Endothelial cell of hepatic sinusoid (primary cell): ENCODE measurements around the gene PVR.
"Not testable (repeated sequence)": the region's sequence is repeated elsewhere in the genome, so short reads cannot be mapped to it uniquely, and the experiment has no call there.

Experiments
- in situ Hi-C: cut with HindIII; loops from 2 replicates; pipeline ENCODE4 v1.10.0; 2017; ENCODE audit warnings: low sequenced_read_pairs

The PVR gene

GRCh38 chr19:44643605-44644401, at the start of gene PVR:
PVR (plus strand) TSS chr19:44643910; CDS start chr19:44644097, 187 bp downstream.
- in situ Hi-C loops: loop anchor here (5.0 kb wide), 1 partner anchor 67 kb away; no protein-coding TSS in a partner anchor

GRCh38 chr19:44596428-44597130, 47.1 kb upstream of the PVR start:
- in situ Hi-C loops: no loop called here

GRCh38 chr19:44597131-44597491, 46.6 kb upstream of the PVR start:
- in situ Hi-C loops: no loop called here

- in situ Hi-C loops: no loop called here
Observed at GRCh38 chr19:44598355-44598754, 45.4 kb upstream of the PVR start.

- in situ Hi-C loops: no loop called here
Observed at GRCh38 chr19:44598880-44599279, 44.8 kb upstream of the PVR start.

GRCh38 chr19:44600466-44600865, 43.2 kb upstream of the PVR start:
- in situ Hi-C loops: no loop called here

GRCh38 chr19:44602081-44602480, 41.6 kb upstream of the PVR start:
- in situ Hi-C loops: no loop called here

GRCh38 chr19:44603201-44603945, 40.3 kb upstream of the PVR start:
- in situ Hi-C loops: no loop called here

GRCh38 chr19:44604241-44604640, 39.5 kb upstream of the PVR start:
- in situ Hi-C loops: no loop called here

- in situ Hi-C loops: no loop called here
Observed at GRCh38 chr19:44605547-44605946, 38.2 kb upstream of the PVR start.

- in situ Hi-C loops: no loop called here
Observed at GRCh38 chr19:44607049-44607448, 36.7 kb upstream of the PVR start.

GRCh38 chr19:44607917-44608316, 35.8 kb upstream of the PVR start:
- in situ Hi-C loops: no loop called here

- in situ Hi-C loops: no loop called here
Observed at GRCh38 chr19:44608391-44608821, 35.3 kb upstream of the PVR start.

- in situ Hi-C loops: no loop called here
Observed at GRCh38 chr19:44609219-44609618, 34.5 kb upstream of the PVR start.

- in situ Hi-C loops: not testable (repeated sequence)
Observed at GRCh38 chr19:44610497-44610896, 33.2 kb upstream of the PVR start.

GRCh38 chr19:44611812-44612295, 31.9 kb upstream of the PVR start:
- in situ Hi-C loops: no loop called here

GRCh38 chr19:44613295-44614178, 30.2 kb upstream of the PVR start, which contains the start of gene IGSF23:
IGSF23 (plus strand) TSS chr19:44613563; CDS start chr19:44613646, 83 bp downstream.
- in situ Hi-C loops: no loop called here

GRCh38 chr19:44614313-44614712, 29.4 kb upstream of the PVR start:
- in situ Hi-C loops: no loop called here

- in situ Hi-C loops: no loop called here
Observed at GRCh38 chr19:44615863-44616247, 27.9 kb upstream of the PVR start.
